Bladder microvascular endothelial cell (primary cell): ENCODE measurements around the gene PPP1R16B. TPM values are rescaled to one million over a fixed set of nuclear protein-coding genes. Genes with fewer than 3 reads are reported as not detected.

Source experiments
- total RNA-seq: library from RNA; depleted of rRNA; stranded (reverse); fragments of >200 nt; gene quantifications from 2 replicates; pipeline ENCODE4 v1.2.3, GENCODE V29; 2014

The PPP1R16B gene
- total RNA-seq, result 109 and 184 TPM in 2 replicates

GRCh38 chr20:38805502-38805957 lies at the start of gene PPP1R16B:
Gene PPP1R16B (plus strand): TSS chr20:38805697. CDS start chr20:38835926, 30,229 bp downstream.

DNA sequence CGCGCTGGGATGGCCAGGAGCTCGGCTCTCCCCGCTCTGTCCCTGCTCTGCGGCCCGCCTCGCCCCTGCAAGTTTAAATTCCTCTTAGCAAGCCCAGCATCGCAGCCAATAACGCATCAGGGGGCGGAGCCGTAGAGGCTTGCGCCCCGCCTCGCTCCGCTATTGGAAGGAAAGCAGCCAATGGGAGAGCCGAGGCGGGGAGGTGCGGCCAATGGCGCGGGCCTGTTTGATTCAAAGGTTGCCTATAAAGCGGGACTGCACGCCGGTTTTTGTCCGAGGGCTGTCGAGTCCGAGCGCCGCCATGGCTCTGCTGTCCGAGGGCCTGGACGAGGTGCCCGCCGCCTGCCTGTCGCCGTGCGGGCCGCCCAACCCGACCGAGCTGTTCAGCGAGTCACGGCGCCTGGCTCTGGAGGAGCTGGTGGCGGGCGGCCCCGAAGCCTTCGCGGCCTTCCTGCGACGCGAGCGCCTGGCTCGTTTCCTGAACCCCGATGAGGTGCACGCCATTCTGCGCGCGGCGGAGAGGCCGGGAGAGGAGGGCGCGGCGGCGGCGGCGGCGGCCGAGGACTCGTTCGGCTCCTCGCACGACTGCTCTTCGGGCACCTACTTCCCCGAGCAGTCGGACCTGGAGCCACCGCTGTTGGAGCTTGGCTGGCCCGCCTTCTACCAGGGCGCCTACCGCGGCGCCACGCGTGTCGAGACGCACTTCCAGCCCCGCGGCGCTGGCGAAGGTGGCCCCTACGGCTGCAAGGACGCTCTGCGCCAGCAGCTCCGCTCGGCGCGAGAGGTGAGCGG lies 120.8 kb downstream of the PPP1R16B start, which contains the start of gene FAM83D:
TSS of gene FAM83D (plus strand) at position 276 of the 792 bp plus-strand sequence. CDS start at position 302, 26 bp downstream.

GRCh38 chr20:38962044-38962927 lies 156.8 kb downstream of the PPP1R16B start, which contains the start of gene DHX35:
Gene DHX35 (plus strand): TSS chr20:38962344. CDS start chr20:38962368, 24 bp downstream.

Other genes with a start within 250 kb of the PPP1R16B start
- not detected in 2 replicates for gene ADIG, start 224.5 kb upstream of the PPP1R16B start, total RNA-seq
- gene ARHGAP40, start 203.9 kb upstream of the PPP1R16B start, total RNA-seq, result not detected in 2 replicates
- gene SLC32A1, start 81.2 kb upstream of the PPP1R16B start, total RNA-seq, result under 0.01 TPM in 1 of 2 replicates, not detected in the other
- gene ACTR5, start 57.2 kb upstream of the PPP1R16B start, total RNA-seq, result 8.7 and 9.4 TPM in 2 replicates
- gene FAM83D, start 120.7 kb downstream of the PPP1R16B start, total RNA-seq, result 22.5 and 25.2 TPM in 2 replicates
- 8.4 and 9.5 TPM in 2 replicates for gene DHX35, start 156.6 kb downstream of the PPP1R16B start, total RNA-seq